Neural crest cell (in vitro differentiated cells): ENCODE results near the gene CD47. TPM values are rescaled to one million over a fixed set of nuclear protein-coding genes. Genes with fewer than 3 reads are reported as not detected.

Experiments used
- DNase-seq: peaks from one replicate; pipeline ENCODE4 v3.0.0; 2021; ENCODE audit warnings: low read depth, mixed read lengths, low spot score
- H3K27ac Mint-ChIP-seq: one replicate; pipeline ENCODE4 v1.8.0; 2021; ENCODE audit warnings: mild to moderate bottlenecking, mixed read lengths; ENCODE audit not compliant: unreplicated experiment
- H3K27me3 Mint-ChIP-seq: 2 replicates; pipeline ENCODE4 v1.8.0; 2021; ENCODE audit warnings: low read depth, mild to moderate bottlenecking, mixed read lengths
- H3K36me3 Mint-ChIP-seq: 2 replicates; pipeline ENCODE4 v1.8.0; 2021; ENCODE audit warnings: low read depth, mild to moderate bottlenecking, mixed read lengths
- H3K4me1 Mint-ChIP-seq: 2 replicates; pipeline ENCODE4 v1.8.0; 2021; ENCODE audit warnings: mixed read lengths
- H3K4me3 Mint-ChIP-seq: one replicate; pipeline ENCODE4 v1.8.0; 2021; ENCODE audit warnings: mild to moderate bottlenecking, mixed read lengths
- H3K9me3 Mint-ChIP-seq: 2 replicates; pipeline ENCODE4 v1.8.0; 2021; ENCODE audit warnings: mixed read lengths
- CTCF ChIP-seq: fragments of 200-600 bp; sonication (generic); conservative IDR thresholded peaks from 2 replicates; pipeline ENCODE4 v1.5.0; 2021; ENCODE audit warnings: antibody characterized with exemption, mild to moderate bottlenecking
- total RNA-seq: library from RNA; stranded (reverse); gene quantifications from 2 replicates; pipeline ENCODE4 v1.2.1, GENCODE V29; 2021

CD47 gene
- total RNA-seq, 1 donor from 2014 or later = 48.3 TPM

GRCh38 chr3:108103886-108104797, 13.3 kb upstream of the CD47 start:
- Mint-ChIP-seq H3K27me3 (no peaks in the 10 kb centered on the region), H3K4me3 (peak overlapping the region; percentile 32), H3K36me3 (no peaks in the 10 kb centered on the region), H3K9me3 (peaks cover 6% of the 10 kb centered on the region), H3K4me1 (peaks cover 47% of the 10 kb centered on the region), H3K27ac (peak overlapping the region; percentile 72)
- TF ChIP-seq CTCF = no peak
- DNase-seq = peak; percentile 9

GRCh38 chr3:108103040-108103751, 12.4 kb upstream of the CD47 start:
- Mint-ChIP-seq H3K27ac (peak overlapping the region; percentile 2), H3K9me3 (peaks cover 6% of the 10 kb centered on the region), H3K36me3 (no peaks in the 10 kb centered on the region), H3K4me1 (peaks cover 47% of the 10 kb centered on the region), H3K27me3 (no peaks in the 10 kb centered on the region), H3K4me3 (peak overlapping the region; percentile 18)
- TF ChIP-seq CTCF = no peak
- no peak for DNase-seq

- Mint-ChIP-seq H3K4me1 (peaks cover 47% of the 10 kb centered on the region), H3K4me3 (peak overlapping the region; percentile 18), H3K27ac (no peak overlapping the region)
Observed at GRCh38 chr3:108102420-108103039, 11.7 kb upstream of the CD47 start.

GRCh38 chr3:108100906-108101660, 10.3 kb upstream of the CD47 start:
- H3K27ac Mint-ChIP-seq = no peak overlapping the region
- DNase-seq = no peak
- H3K9me3 Mint-ChIP-seq = peaks cover 6% of the 10 kb centered on the region
- no peaks in the 10 kb centered on the region for H3K36me3 Mint-ChIP-seq
- H3K27me3 Mint-ChIP-seq = no peaks in the 10 kb centered on the region
- H3K4me1 Mint-ChIP-seq = peaks cover 47% of the 10 kb centered on the region
- no peak for TF ChIP-seq CTCF
- no peak overlapping the region for H3K4me3 Mint-ChIP-seq

More at GRCh38 chr3:108102420-108103039, 11.7 kb upstream of the CD47 start:
- Mint-ChIP-seq H3K36me3 (no peaks in the 10 kb centered on the region), H3K9me3 (peaks cover 6% of the 10 kb centered on the region), H3K27me3 (no peaks in the 10 kb centered on the region)
- no peak for TF ChIP-seq CTCF
- DNase-seq = no peak
